VCaP (cell line): ENCODE results near the gene IGSF10.

ENCODE experiments used
- H3K27ac ChIP-seq: fragments of 450-650 bp; 2 replicates; pipeline ENCODE4 v1.5.1; 2017
- CTCF ChIP-seq: fragments of 450-650 bp; conservative IDR thresholded peaks from 2 replicates; pipeline ENCODE4 v1.5.1; 2017; ENCODE audit warnings: mild to moderate bottlenecking, moderate library complexity

IGSF10 gene

GRCh38 chr3:151415289-151415688, 45.6 kb downstream of the IGSF10 start:
- TF ChIP-seq CTCF, result no peak
- no peak overlapping the region for H3K27ac ChIP-seq

GRCh38 chr3:151412989-151413388, 47.9 kb downstream of the IGSF10 start:
- H3K27ac ChIP-seq, result no peak overlapping the region
- TF ChIP-seq CTCF, result no peak
